ENCODE measurements around the gene SPINT2.
A peak's percentile ranks its signal among the peaks of the same experiment; 100 is the strongest.

The SPINT2 gene

GRCh38 chr19:38221421-38221820, 43.0 kb upstream of the SPINT2 start:
- Histone ChIP-seq H3K27me3 (ENCODE audit: control insufficient read depth in 3 of 3, insufficient read depth in 3 of 3, low read depth in 1 of 3, low read length in 3 of 3) (peaks cover 0 to 4% (median 0%) of the 10 kb centered on the region in 3 experiments), H4K8ac (ENCODE audit: low read depth, low read length) (no peak overlapping the region), H3K4me1 (ENCODE audit: control insufficient read depth in 2 of 2, insufficient read depth in 1 of 2, low read depth in 1 of 2, low read length in 2 of 2) (peaks cover 6 to 10% of the 10 kb centered on the region in 2 donors), H3K23ac (ENCODE audit: low read depth, low read length, poor library complexity) (no peak overlapping the region), H3K9ac (ENCODE audit: low read depth, low read length, poor library complexity) (no peak overlapping the region), H3K18ac (ENCODE audit: low read length) (no peak overlapping the region), H3K4ac (ENCODE audit: low read length) (no peak overlapping the region), H4K91ac (ENCODE audit: low read depth, low read length, poor library complexity) (no peak overlapping the region), H2BK5ac (ENCODE audit: low read length) (no peak overlapping the region), H2BK12ac (ENCODE audit: low read length) (no peak overlapping the region), H3K4me2 (ENCODE audit: insufficient read depth, low read length, poor library complexity, severe bottlenecking) (no peak overlapping the region), H2BK120ac (ENCODE audit: low read depth, low read length) (no peak overlapping the region), H3K9me3 (replicated peaks in 1 of 2; ENCODE audit: control insufficient read depth in 2 of 2, insufficient read depth in 1 of 2, low read depth in 1 of 2, low read length in 2 of 2) (peaks cover 0 to 1% of the 10 kb centered on the region in 2 donors), H3K27ac (replicated peaks; ENCODE audit: low read length) (no peak overlapping the region), H2AFZ (ENCODE audit: low read length) (no peak overlapping the region), H2AK5ac (ENCODE audit: low read depth, low read length) (no peak overlapping the region), H3K79me1 (ENCODE audit: low read depth, low read length) (peaks cover 9% of the 10 kb centered on the region), H3K14ac (ENCODE audit: low read length) (no peak overlapping the region), H3K36me3 (replicated peaks in 1 of 2; ENCODE audit: control insufficient read depth in 2 of 2, insufficient read depth in 2 of 2, low read length in 2 of 2) (peaks cover 7 to 51% of the 10 kb centered on the region in 2 donors), H3K4me3 (ENCODE audit: low read length in 2 of 2) (no peak overlapping the region), H2BK15ac (ENCODE audit: low read length) (no peak overlapping the region)
- DNase-seq (ENCODE audit: low spot score): no peak
- no CpG with 5 or more reads among the region's 6 CpGs for WGBS, 2 donors (ENCODE audit: extremely low coverage in 2 of 2, insufficient read length in 2 of 2, insufficient replicate concordance in 1 of 2)

GRCh38 chr19:38221919-38222830, 42.2 kb upstream of the SPINT2 start:
- Histone ChIP-seq H2BK5ac (ENCODE audit: low read length) (no peak overlapping the region), H3K4me1 (ENCODE audit: control insufficient read depth in 2 of 2, insufficient read depth in 1 of 2, low read depth in 1 of 2, low read length in 2 of 2) (peaks cover 11 to 12% of the 10 kb centered on the region in 2 donors), H3K9ac (ENCODE audit: low read depth, low read length, poor library complexity) (peak overlapping the region; percentile 30), H3K4me3 (ENCODE audit: low read length in 2 of 2) (no peak overlapping the region), H4K91ac (ENCODE audit: low read depth, low read length, poor library complexity) (no peak overlapping the region), H2AFZ (ENCODE audit: low read length) (no peak overlapping the region), H3K23ac (ENCODE audit: low read depth, low read length, poor library complexity) (peak overlapping the region; percentile 73), H4K8ac (ENCODE audit: low read depth, low read length) (no peak overlapping the region), H3K4ac (ENCODE audit: low read length) (no peak overlapping the region), H3K79me1 (ENCODE audit: low read depth, low read length) (peaks cover 10% of the 10 kb centered on the region), H3K4me2 (ENCODE audit: insufficient read depth, low read length, poor library complexity, severe bottlenecking) (no peak overlapping the region), H2BK12ac (ENCODE audit: low read length) (no peak overlapping the region), H2BK15ac (ENCODE audit: low read length) (peak overlapping the region; percentile 26), H3K14ac (ENCODE audit: low read length) (no peak overlapping the region), H3K9me3 (replicated peaks in 1 of 2; ENCODE audit: control insufficient read depth in 2 of 2, insufficient read depth in 1 of 2, low read depth in 1 of 2, low read length in 2 of 2) (peaks cover 0 to 1% of the 10 kb centered on the region in 2 donors), H3K27me3 (ENCODE audit: control insufficient read depth in 3 of 3, insufficient read depth in 3 of 3, low read depth in 1 of 3, low read length in 3 of 3) (peaks cover 0 to 10% (median 0%) of the 10 kb centered on the region in 3 experiments), H2AK5ac (ENCODE audit: low read depth, low read length) (peak overlapping the region; percentile 84), H3K27ac (replicated peaks; ENCODE audit: low read length) (no peak overlapping the region), H2BK120ac (ENCODE audit: low read depth, low read length) (no peak overlapping the region), H3K36me3 (replicated peaks in 1 of 2; ENCODE audit: control insufficient read depth in 2 of 2, insufficient read depth in 2 of 2, low read length in 2 of 2) (peaks cover 7 to 44% of the 10 kb centered on the region in 2 donors), H3K18ac (ENCODE audit: low read length) (peak overlapping the region; percentile 8)
- no peak for DNase-seq (ENCODE audit: low spot score)
- no CpG with 5 or more reads among the region's 64 CpGs for WGBS, 2 donors (ENCODE audit: extremely low coverage in 2 of 2, insufficient read length in 2 of 2, insufficient replicate concordance in 1 of 2)

- peaks cover 0 to 1% of the 10 kb centered on the region in 2 donors for H3K9me3 ChIP-seq (replicated peaks in 1 of 2; ENCODE audit: control insufficient read depth in 2 of 2, insufficient read depth in 1 of 2, low read depth in 1 of 2, low read length in 2 of 2)
- no peak overlapping the region for H3K18ac ChIP-seq (ENCODE audit: low read length)
- no peak for DNase-seq (ENCODE audit: low spot score)
- no peak overlapping the region for H2AK5ac ChIP-seq (ENCODE audit: low read depth, low read length)
- no CpG with 5 or more reads among the region's 3 CpGs for WGBS, 2 donors (ENCODE audit: extremely low coverage in 2 of 2, insufficient read length in 2 of 2, insufficient replicate concordance in 1 of 2)
- no peak overlapping the region for H3K9ac ChIP-seq (ENCODE audit: low read depth, low read length, poor library complexity)
- no peak overlapping the region for H2BK15ac ChIP-seq (ENCODE audit: low read length)
- peaks cover 0 to 18% (median 0%) of the 10 kb centered on the region in 3 experiments for H3K27me3 ChIP-seq (ENCODE audit: control insufficient read depth in 3 of 3, insufficient read depth in 3 of 3, low read depth in 1 of 3, low read length in 3 of 3)
- H2BK120ac ChIP-seq (ENCODE audit: low read depth, low read length): no peak overlapping the region
- H4K91ac ChIP-seq (ENCODE audit: low read depth, low read length, poor library complexity): no peak overlapping the region
- no peak overlapping the region for H3K27ac ChIP-seq (replicated peaks; ENCODE audit: low read length)
- no peak overlapping the region for H3K4ac ChIP-seq (ENCODE audit: low read length)
- peaks cover 7 to 35% of the 10 kb centered on the region in 2 donors for H3K36me3 ChIP-seq (replicated peaks in 1 of 2; ENCODE audit: control insufficient read depth in 2 of 2, insufficient read depth in 2 of 2, low read length in 2 of 2)
- peak overlapping the region in 1 of 2 donors; percentile 48 for H3K4me3 ChIP-seq (ENCODE audit: low read length in 2 of 2)
- H2AFZ ChIP-seq (ENCODE audit: low read length): no peak overlapping the region
- no peak overlapping the region for H2BK12ac ChIP-seq (ENCODE audit: low read length)
- H3K4me1 ChIP-seq (ENCODE audit: control insufficient read depth in 2 of 2, insufficient read depth in 1 of 2, low read depth in 1 of 2, low read length in 2 of 2): peaks cover 15 to 17% of the 10 kb centered on the region in 2 donors
- H3K14ac ChIP-seq (ENCODE audit: low read length): no peak overlapping the region
- H3K23ac ChIP-seq (ENCODE audit: low read depth, low read length, poor library complexity): no peak overlapping the region
- H3K4me2 ChIP-seq (ENCODE audit: insufficient read depth, low read length, poor library complexity, severe bottlenecking): no peak overlapping the region
- no peak overlapping the region for H2BK5ac ChIP-seq (ENCODE audit: low read length)
- no peak overlapping the region for H4K8ac ChIP-seq (ENCODE audit: low read depth, low read length)
- H3K79me1 ChIP-seq (ENCODE audit: low read depth, low read length): peaks cover 10% of the 10 kb centered on the region
Measured at GRCh38 chr19:38223119-38223523, 41.3 kb upstream of the SPINT2 start.

GRCh38 chr19:38223617-38224013, 40.8 kb upstream of the SPINT2 start:
- no peak overlapping the region for H2BK12ac ChIP-seq (ENCODE audit: low read length)
- no peak overlapping the region for H2BK5ac ChIP-seq (ENCODE audit: low read length)
- H3K79me1 ChIP-seq (ENCODE audit: low read depth, low read length): peaks cover 10% of the 10 kb centered on the region
- no peak overlapping the region for H4K8ac ChIP-seq (ENCODE audit: low read depth, low read length)
- H2BK15ac ChIP-seq (ENCODE audit: low read length): no peak overlapping the region
- peak overlapping the region; percentile 48 to 81 for H3K4me3 ChIP-seq (ENCODE audit: low read length in 2 of 2)
- no CpG with 5 or more reads among the region's 13 CpGs for WGBS, 2 donors (ENCODE audit: extremely low coverage in 2 of 2, insufficient read length in 2 of 2, insufficient replicate concordance in 1 of 2)
- no peak overlapping the region for H4K91ac ChIP-seq (ENCODE audit: low read depth, low read length, poor library complexity)
- H3K36me3 ChIP-seq (replicated peaks in 1 of 2; ENCODE audit: control insufficient read depth in 2 of 2, insufficient read depth in 2 of 2, low read length in 2 of 2): peaks cover 5 to 30% of the 10 kb centered on the region in 2 donors
- H3K4ac ChIP-seq (ENCODE audit: low read length): no peak overlapping the region
- H2AFZ ChIP-seq (ENCODE audit: low read length): peak overlapping the region; percentile 84
- peaks cover 15 to 17% of the 10 kb centered on the region in 2 donors for H3K4me1 ChIP-seq (ENCODE audit: control insufficient read depth in 2 of 2, insufficient read depth in 1 of 2, low read depth in 1 of 2, low read length in 2 of 2)
- H3K23ac ChIP-seq (ENCODE audit: low read depth, low read length, poor library complexity): no peak overlapping the region
- no peak overlapping the region for H3K27ac ChIP-seq (replicated peaks; ENCODE audit: low read length)
- peak overlapping the region; percentile 88 for H2AK5ac ChIP-seq (ENCODE audit: low read depth, low read length)
- H3K18ac ChIP-seq (ENCODE audit: low read length): peak overlapping the region; percentile 91
- no peak overlapping the region for H2BK120ac ChIP-seq (ENCODE audit: low read depth, low read length)
- H3K9me3 ChIP-seq (replicated peaks in 1 of 2; ENCODE audit: control insufficient read depth in 2 of 2, insufficient read depth in 1 of 2, low read depth in 1 of 2, low read length in 2 of 2): peaks cover 0 to 1% of the 10 kb centered on the region in 2 donors
- H3K14ac ChIP-seq (ENCODE audit: low read length): no peak overlapping the region
- peak overlapping the region; percentile 91 for H3K4me2 ChIP-seq (ENCODE audit: insufficient read depth, low read length, poor library complexity, severe bottlenecking)
- peaks cover 0 to 18% (median 0%) of the 10 kb centered on the region in 3 experiments for H3K27me3 ChIP-seq (ENCODE audit: control insufficient read depth in 3 of 3, insufficient read depth in 3 of 3, low read depth in 1 of 3, low read length in 3 of 3)
- DNase-seq (ENCODE audit: low spot score): no peak
- peak overlapping the region; percentile 91 for H3K9ac ChIP-seq (ENCODE audit: low read depth, low read length, poor library complexity)

All from neuronal stem cell (in vitro differentiated cells).